Ecto neural progenitor cell (in vitro differentiated cells): ENCODE results near the gene TRIP13.
"Not testable (repeated sequence)": the region's sequence is repeated elsewhere in the genome, so short reads cannot be mapped to it uniquely, and the experiment has no call there.

Experiments
- DNase-seq: peaks from one replicate; pipeline ENCODE4 v3.0.0-alpha.2; 2018; ENCODE audit warnings: low spot score

TRIP13 gene

GRCh38 chr5:872301-872700 lies 20.4 kb upstream of the TRIP13 start:
- DNase-seq, result no peak

GRCh38 chr5:873328-873727 lies 19.4 kb upstream of the TRIP13 start:
- no peak for DNase-seq

- DNase-seq, result no peak
Observed at GRCh38 chr5:875931-876330, 16.8 kb upstream of the TRIP13 start.

GRCh38 chr5:876398-877365 lies 16.0 kb upstream of the TRIP13 start:
- no peak for DNase-seq

- no peak for DNase-seq
Observed at GRCh38 chr5:878125-878524, 14.6 kb upstream of the TRIP13 start.

- not testable (repeated sequence) for DNase-seq
Observed at GRCh38 chr5:878677-879076, 14.0 kb upstream of the TRIP13 start.

GRCh38 chr5:880816-881550 lies 11.7 kb upstream of the TRIP13 start:
- DNase-seq, result no peak

- no peak for DNase-seq
Observed at GRCh38 chr5:881551-881935, 11.1 kb upstream of the TRIP13 start.

GRCh38 chr5:882253-883183 lies 10.2 kb upstream of the TRIP13 start:
- no peak for DNase-seq

GRCh38 chr5:883475-884181 lies 9.1 kb upstream of the TRIP13 start:
- DNase-seq, result no peak

- DNase-seq, result no peak
Observed at GRCh38 chr5:884345-885126, 8.1 kb upstream of the TRIP13 start.

- no peak for DNase-seq
Observed at GRCh38 chr5:885127-885442, 7.6 kb upstream of the TRIP13 start.

GRCh38 chr5:885529-885928 lies 7.2 kb upstream of the TRIP13 start:
- DNase-seq, result no peak

GRCh38 chr5:886036-886435 lies 6.6 kb upstream of the TRIP13 start:
- no peak for DNase-seq

- no peak for DNase-seq
Observed at GRCh38 chr5:886716-887325, 5.9 kb upstream of the TRIP13 start.

GRCh38 chr5:887947-888637 lies 4.6 kb upstream of the TRIP13 start:
- no peak for DNase-seq

- no peak for DNase-seq
Observed at GRCh38 chr5:888638-889035, 4.0 kb upstream of the TRIP13 start.

- no peak for DNase-seq
Observed at GRCh38 chr5:889075-889710, 3.5 kb upstream of the TRIP13 start.

GRCh38 chr5:891117-891836 lies 1.4 kb upstream of the TRIP13 start:
- DNase-seq, result no peak
